Caco-2 (cell line): ENCODE data around the gene TRPM2. TPM values are rescaled to one million over a fixed set of nuclear protein-coding genes. Genes with fewer than 3 reads are reported as not detected.

Source experiments
- BruUV-seq: library from RNA; stranded (reverse); fragments of 400-500 nt; replicated peaks from 2 replicates; lab custom pipeline; 2021; lab: Mats Ljungman, UMichigan
- CTCF ChIA-PET: fragments of 300-600 bp; sonication (Branson Sonifier 250); formaldehyde crosslinking; loops from one replicate; lab custom pipeline; 2022; ENCODE audit warnings: antibody characterized with exemption; lab: Charles Lee
- POLR2A ChIA-PET: fragments of 300-600 bp; sonication (Branson Sonifier 250); formaldehyde crosslinking; loops from one replicate; lab custom pipeline; 2022; ENCODE audit warnings: antibody characterized with exemption; lab: Charles Lee
- DNase-seq, 2 experiments: peaks; one replicate each; pipeline versions ENCODE4 v3.0.0 to v3.0.0-alpha.2; 2020 to 2022
- H3K27me3 ChIP-seq: replicated peaks from 2 replicates; pipeline ENCODE4 v1.6.0; 2011; ENCODE audit warnings: low read length; ENCODE audit not compliant: control insufficient read depth, insufficient read depth
- H3K36me3 ChIP-seq: 2 replicates; pipeline ENCODE4 v1.5.1; 2011; ENCODE audit warnings: low read length; ENCODE audit not compliant: control insufficient read depth, insufficient read depth
- H3K4me1 ChIP-seq: fragments of 250-450 bp; sonication (Bioruptor Pico); 2 replicates; pipeline ENCODE4 v1.5.1; 2020; ENCODE audit warnings: mild to moderate bottlenecking
- H3K4me3 ChIP-seq: 2 replicates; pipeline ENCODE4 v1.5.1; 2011; ENCODE audit warnings: low read depth, mild to moderate bottlenecking, control low read depth, low read length
- H3K9me3 ChIP-seq: fragments of 250-450 bp; sonication (Bioruptor Pico); 2 replicates; pipeline ENCODE4 v1.5.1; 2020; ENCODE audit warnings: mild to moderate bottlenecking, moderate library complexity
- H3K27ac Mint-ChIP-seq: one replicate; pipeline ENCODE4 v1.8.0; 2022; ENCODE audit warnings: mixed read lengths; ENCODE audit not compliant: unreplicated experiment
- H3K27me3 Mint-ChIP-seq: one replicate; pipeline ENCODE4 v1.8.0; 2022; ENCODE audit warnings: mixed read lengths; ENCODE audit not compliant: insufficient read depth, unreplicated experiment
- H3K36me3 Mint-ChIP-seq: one replicate; pipeline ENCODE4 v1.8.0; 2022; ENCODE audit warnings: mild to moderate bottlenecking, mixed read lengths; ENCODE audit not compliant: insufficient read depth, unreplicated experiment
- H3K4me1 Mint-ChIP-seq: one replicate; pipeline ENCODE4 v1.8.0; 2022; ENCODE audit warnings: low read depth, mixed read lengths; ENCODE audit not compliant: unreplicated experiment
- H3K4me3 Mint-ChIP-seq: one replicate; pipeline ENCODE4 v1.8.0; 2022; ENCODE audit warnings: mild to moderate bottlenecking, moderate library complexity, mixed read lengths; ENCODE audit not compliant: unreplicated experiment
- H3K9me3 Mint-ChIP-seq: one replicate; pipeline ENCODE4 v1.8.0; 2022; ENCODE audit warnings: mixed read lengths; ENCODE audit not compliant: unreplicated experiment
- intact Hi-C: fragments of 100-400 bp; cut with micrococcal nuclease; formaldehyde crosslinking; loops from one replicate; pipeline ENCODE4 v1.10.0; 2022; ENCODE audit not compliant: unreplicated experiment
- total RNA-seq: library from RNA; stranded (reverse); gene quantifications from 2 replicates; pipeline ENCODE4 v1.2.3, GENCODE V29; 2022
- TF ChIP-seq, protein P1 (sequence below), 2 experiments: fragments of 200-600 bp in 1 of 2; IDR thresholded peaks; 1 replicate in 1 of 2; 2 replicates in 1 of 2; pipeline versions ENCODE4 v1.5.1 to v1.8.0; 2011 to 2022; ENCODE audit warnings: antibody characterized with exemption in 1 of 2, control low read depth in 1 of 2, inconsistent platforms in 1 of 2, low read depth in 1 of 2, low read length in 1 of 2, mild to moderate bottlenecking in 1 of 2, moderate library complexity in 1 of 2; ENCODE audit not compliant: insufficient read depth in 1 of 2, severe bottlenecking in 1 of 2, unreplicated experiment in 1 of 2

TRPM2 gene
- total RNA-seq, 1 experiment from 2014 or later: 0.20 TPM

DNA sequence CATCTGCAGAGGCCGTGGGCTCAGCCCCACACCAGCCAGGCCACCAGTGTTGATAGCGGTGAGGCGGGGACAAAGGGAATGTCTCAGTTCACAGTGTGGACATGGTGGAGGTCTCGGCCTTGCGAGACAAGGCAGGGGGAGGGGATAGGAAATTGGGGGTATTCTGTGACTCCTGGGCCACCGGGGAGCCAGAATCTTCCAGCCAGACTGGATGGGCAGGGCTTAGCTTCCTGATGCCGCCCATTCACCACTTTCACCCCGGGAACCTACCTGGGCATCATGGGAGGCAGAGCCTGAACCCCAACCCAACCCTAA lies 107.0 kb downstream of the TRPM2 start:
- no peaks in the 10 kb centered on the region for H3K9me3 ChIP-seq
- no peak for DNase-seq
- BruUV-seq: no TSS peak
- ChIA-PET POLR2A (no interaction called here), CTCF (no interaction called here)
- Mint-ChIP-seq H3K27ac (no peak overlapping the region), H3K4me1 (peaks cover 7% of the 10 kb centered on the region), H3K27me3 (no peaks in the 10 kb centered on the region), H3K4me3 (no peak overlapping the region), H3K9me3 (no peaks in the 10 kb centered on the region), H3K36me3 (no peaks in the 10 kb centered on the region)
- H3K36me3 ChIP-seq: no peaks in the 10 kb centered on the region
- H3K4me3 ChIP-seq: no peak overlapping the region
- no peaks in the 10 kb centered on the region for H3K27me3 ChIP-seq
- TF ChIP-seq, protein P1, sequence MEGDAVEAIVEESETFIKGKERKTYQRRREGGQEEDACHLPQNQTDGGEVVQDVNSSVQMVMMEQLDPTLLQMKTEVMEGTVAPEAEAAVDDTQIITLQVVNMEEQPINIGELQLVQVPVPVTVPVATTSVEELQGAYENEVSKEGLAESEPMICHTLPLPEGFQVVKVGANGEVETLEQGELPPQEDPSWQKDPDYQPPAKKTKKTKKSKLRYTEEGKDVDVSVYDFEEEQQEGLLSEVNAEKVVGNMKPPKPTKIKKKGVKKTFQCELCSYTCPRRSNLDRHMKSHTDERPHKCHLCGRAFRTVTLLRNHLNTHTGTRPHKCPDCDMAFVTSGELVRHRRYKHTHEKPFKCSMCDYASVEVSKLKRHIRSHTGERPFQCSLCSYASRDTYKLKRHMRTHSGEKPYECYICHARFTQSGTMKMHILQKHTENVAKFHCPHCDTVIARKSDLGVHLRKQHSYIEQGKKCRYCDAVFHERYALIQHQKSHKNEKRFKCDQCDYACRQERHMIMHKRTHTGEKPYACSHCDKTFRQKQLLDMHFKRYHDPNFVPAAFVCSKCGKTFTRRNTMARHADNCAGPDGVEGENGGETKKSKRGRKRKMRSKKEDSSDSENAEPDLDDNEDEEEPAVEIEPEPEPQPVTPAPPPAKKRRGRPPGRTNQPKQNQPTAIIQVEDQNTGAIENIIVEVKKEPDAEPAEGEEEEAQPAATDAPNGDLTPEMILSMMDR (IDR thresholded peaks at IDR 0.05; ENCODE audit: insufficient read depth in 1 of 2, low read depth in 1 of 2, low read length in 1 of 2, severe bottlenecking in 1 of 2, unreplicated experiment in 1 of 2): no peak
- intact Hi-C loops: no loop called here
- peaks cover 26% of the 10 kb centered on the region for H3K4me1 ChIP-seq

DNA sequence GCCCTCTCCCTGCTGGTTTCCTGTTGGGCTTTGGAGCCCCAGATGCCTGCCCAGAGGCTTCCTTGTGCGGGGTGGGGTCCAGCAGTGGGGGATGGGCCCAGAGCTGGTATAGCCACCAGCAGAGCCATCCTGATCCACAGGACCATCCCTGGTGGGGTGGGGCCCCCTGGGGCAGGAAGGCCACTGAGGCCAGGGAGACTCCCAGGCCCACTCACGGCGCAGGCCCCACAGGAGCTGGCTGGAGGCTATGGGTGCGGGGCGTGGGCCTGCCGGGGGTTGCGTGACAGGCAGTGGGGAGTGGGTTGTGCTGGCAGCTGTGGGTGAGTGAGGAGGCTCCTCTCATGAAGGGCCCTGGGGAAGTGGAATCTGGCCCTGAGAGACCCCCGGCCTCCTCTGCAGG lies 107.6 kb downstream of the TRPM2 start:
- no peaks in the 10 kb centered on the region for H3K9me3 ChIP-seq
- no peak overlapping the region for H3K4me3 ChIP-seq
- no peaks in the 10 kb centered on the region for H3K27me3 ChIP-seq
- TF ChIP-seq, protein P1 (IDR thresholded peaks at IDR 0.05; ENCODE audit: insufficient read depth in 1 of 2, low read depth in 1 of 2, low read length in 1 of 2, severe bottlenecking in 1 of 2, unreplicated experiment in 1 of 2): no peak
- ChIA-PET POLR2A (no interaction called here), CTCF (interaction anchor here (1.0 kb wide), 2 partner anchors 122 to 281 kb away, joined by 4 read pairs; partner anchors contain the start of gene CFAP410)
- Mint-ChIP-seq H3K27me3 (no peaks in the 10 kb centered on the region), H3K27ac (no peak overlapping the region), H3K9me3 (peaks cover 5% of the 10 kb centered on the region), H3K4me1 (peaks cover 7% of the 10 kb centered on the region), H3K4me3 (no peak overlapping the region), H3K36me3 (no peaks in the 10 kb centered on the region)
- H3K4me1 ChIP-seq: peaks cover 24% of the 10 kb centered on the region
- no TSS peak for BruUV-seq
- intact Hi-C loops: no loop called here
- no peaks in the 10 kb centered on the region for H3K36me3 ChIP-seq
- DNase-seq: no peak

DNA sequence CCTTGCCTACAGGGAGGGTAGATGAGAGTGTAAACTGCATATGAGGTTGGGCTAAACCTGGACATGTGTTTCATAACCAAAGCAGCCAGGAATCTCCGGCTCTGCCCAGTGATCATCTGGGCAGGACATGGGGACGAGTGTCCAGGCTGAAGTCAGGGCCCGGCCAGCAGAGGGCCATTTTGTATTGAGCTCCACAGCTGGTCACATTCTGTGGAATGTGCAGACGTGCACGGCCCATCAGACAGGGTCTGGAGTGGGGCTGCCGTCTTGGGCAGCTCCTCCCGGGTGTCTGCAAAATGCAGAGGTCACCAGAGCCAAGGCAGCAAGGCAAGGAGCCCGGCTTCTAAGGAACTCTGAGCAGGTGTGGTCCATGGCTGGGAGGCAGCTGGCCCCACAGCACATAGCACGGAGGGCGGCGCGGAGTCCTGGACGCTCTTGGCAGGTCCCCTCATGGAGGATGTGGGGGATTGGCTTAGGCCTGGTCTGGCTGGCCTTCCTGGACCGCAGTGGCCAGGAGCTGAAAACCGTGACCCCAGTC lies 108.1 kb downstream of the TRPM2 start:
- H3K36me3 Mint-ChIP-seq: no peaks in the 10 kb centered on the region
- intact Hi-C loops: no loop called here
- CTCF ChIA-PET: interaction anchor here (0.5 to 1.0 kb wide), 4 partner anchors 81 to 332 kb away, joined by 3 to 4 read pairs (median 4); partner anchors contain the start of gene CFAP410

More for the DNA sequence above, 108.1 kb downstream of the TRPM2 start:
- Histone ChIP-seq H3K36me3 (no peaks in the 10 kb centered on the region), H3K9me3 (no peaks in the 10 kb centered on the region), H3K4me3 (no peak overlapping the region), H3K27me3 (no peaks in the 10 kb centered on the region), H3K4me1 (peaks cover 20% of the 10 kb centered on the region)
- Mint-ChIP-seq H3K4me1 (peaks cover 7% of the 10 kb centered on the region), H3K27me3 (no peaks in the 10 kb centered on the region), H3K27ac (no peak overlapping the region), H3K4me3 (no peak overlapping the region), H3K9me3 (peaks cover 9% of the 10 kb centered on the region)
- BruUV-seq: no TSS peak
- TF ChIP-seq, protein P1 (IDR thresholded peaks at IDR 0.05; ENCODE audit: insufficient read depth in 1 of 2, low read depth in 1 of 2, low read length in 1 of 2, severe bottlenecking in 1 of 2, unreplicated experiment in 1 of 2): peak; percentile 38 to 45
- POLR2A ChIA-PET: no interaction called here
- DNase-seq: peak in 1 of 2 experiments; percentile 43
